Psoas muscle (tissue), 8 donors: ENCODE results near the gene RELN. TPM values are rescaled to one million over a fixed set of nuclear protein-coding genes. Genes with fewer than 3 reads are reported as not detected.

ENCODE experiments used
- ATAC-seq, 4 donors: fragments of 200-7000 bp; cut with Tn5 transposase; one replicate each; pipeline ENCODE4 v1.9.1; 2020; ENCODE audit warnings: moderate library complexity in 3 of 4, mild to moderate bottlenecking in 2 of 4
- DNase-seq, 2 donors: peaks; one replicate each; pipeline ENCODE4 v3.0.0-alpha.2; 2020
- H3K27ac ChIP-seq: fragments of 200-600 bp; one replicate; pipeline ENCODE4 v1.8.0; 2022
- H3K27me3 ChIP-seq, 3 donors: fragments of 200-600 bp in 1 of 3; one replicate each; pipeline versions ENCODE4 v1.6.1 to v1.8.0; 2013 to 2022; ENCODE audit warnings: low read length in 2 of 3, mild to moderate bottlenecking in 2 of 3, moderate library complexity in 1 of 3; ENCODE audit not compliant: insufficient read depth in 3 of 3
- H3K36me3 ChIP-seq, 2 donors: fragments of 200-600 bp in 1 of 2; one replicate each; pipeline versions ENCODE4 v1.6.1 to v1.8.0; 2013 to 2022; ENCODE audit warnings: low read depth in 1 of 2, mild to moderate bottlenecking in 1 of 2, moderate library complexity in 1 of 2; ENCODE audit not compliant: insufficient read depth in 1 of 2
- H3K4me1 ChIP-seq: fragments of 200-600 bp; one replicate; pipeline ENCODE4 v1.8.0; 2022
- H3K4me3 ChIP-seq: fragments of 200-600 bp; one replicate; pipeline ENCODE4 v1.8.0; 2022; ENCODE audit warnings: mild to moderate bottlenecking
- H3K9me3 ChIP-seq: fragments of 200-600 bp; one replicate; pipeline ENCODE4 v1.8.0; 2022
- CTCF ChIP-seq: fragments of 200-600 bp; IDR thresholded peaks from one replicate; pipeline ENCODE4 v1.8.0; 2022; ENCODE audit warnings: antibody characterized with exemption
- WGBS, 3 donors: extraction: QIAGEN DNeasy Blood & Tissue Kit; methylation state at CpG; one replicate each; pipeline versions ENCODE4 v1.1.6 to v1.1.7; 2013; 5-methylcytosine and 5-hydroxymethylcytosine counted together
- intact Hi-C, 2 donors: fragments of 100-400 bp; cut with DNase I; formaldehyde crosslinking; loops; one replicate each; pipeline versions ENCODE4 v1.11.0 to v1.14.2; 2022
- polyA plus RNA-seq, 3 donors: library from polyadenylated mRNA; stranded (reverse); fragments of 200-250 nt; gene quantifications; one replicate each; pipeline ENCODE4 v1.2.3, GENCODE V29; 2013
- total RNA-seq, 4 donors: library from RNA; stranded (reverse); fragmentation: NEBNext Ultra II Directional in 2 of 4; extraction: Animal tissue kit (Norgen Biotek cat#: 25700) in 2 of 4; gene quantifications; one replicate each; pipeline versions ENCODE4 v1.2.1 to v1.2.4, GENCODE V29; 2021 to 2023
- donor health status: healthy with polysubstance abuse.
- donor health status: DM: no; HTN: no; CAD: no; lungs with moderate emphysema.
- donor health status: Bipolar disorder and iron deficiency.
- donor health status: healthy.
- donor health status: DM: yes; HTN: yes; CAD: no.
- donor health status: DM: no; HTN: no; CAD: no.
- donor health status: DM: no; HTN: no; CAD: no.
- donor health status: DM: yes; HTN: yes; CAD: no.

Gene RELN
- total and polyA plus RNA-seq, 7 donors: 0.10 to 0.44 (median 0.32) TPM

GRCh38 chr7:103940382-103941268 is 48.8 kb downstream of the RELN start:
- intact Hi-C loops: no loop called here
- H3K4me1 ChIP-seq: no peaks in the 10 kb centered on the region
- WGBS, 3 donors: 58 to 62% (median 59%) methylated on average over 6 of the region's 6 CpGs

GRCh38 chr7:103937680-103938079 is 51.8 kb downstream of the RELN start:
- WGBS, 3 donors: 74 to 80% (median 76%) methylated on average over 3 of the region's 3 CpGs
- no peak overlapping the region for H3K27ac ChIP-seq
- intact Hi-C loops: no loop called here
- TF ChIP-seq CTCF: no peak
- no peak overlapping the region for H3K4me3 ChIP-seq
- H3K27me3 ChIP-seq: no peaks in the 10 kb centered on the region
- no peaks in the 10 kb centered on the region for H3K4me1 ChIP-seq
- H3K36me3 ChIP-seq: no peaks in the 10 kb centered on the region
- ATAC-seq (no peak), DNase-seq (no peak)
- no peaks in the 10 kb centered on the region for H3K9me3 ChIP-seq

More at GRCh38 chr7:103940382-103941268, 48.8 kb downstream of the RELN start:
- no peak overlapping the region for H3K4me3 ChIP-seq
- H3K36me3 ChIP-seq: no peaks in the 10 kb centered on the region
- no peak for ATAC-seq
- no peak overlapping the region for H3K27ac ChIP-seq
- H3K27me3 ChIP-seq: no peaks in the 10 kb centered on the region
- H3K9me3 ChIP-seq: no peaks in the 10 kb centered on the region
- no peak for TF ChIP-seq CTCF
- no peak for DNase-seq

GRCh38 chr7:103936558-103936957 is 52.9 kb downstream of the RELN start:
- H3K4me1 ChIP-seq: no peaks in the 10 kb centered on the region
- H3K27me3 ChIP-seq: no peaks in the 10 kb centered on the region
- no peak overlapping the region for H3K27ac ChIP-seq
- 78 to 87% (median 83%) methylated on average over 2 of the region's 2 CpGs for WGBS, 3 donors
- intact Hi-C loops: no loop called here
- no peaks in the 10 kb centered on the region for H3K36me3 ChIP-seq
- no peaks in the 10 kb centered on the region for H3K9me3 ChIP-seq
- H3K4me3 ChIP-seq: no peak overlapping the region
- ATAC-seq (no peak), DNase-seq (no peak)
- no peak for TF ChIP-seq CTCF

- Histone ChIP-seq H3K4me1 (no peaks in the 10 kb centered on the region), H3K27me3 (no peaks in the 10 kb centered on the region), H3K36me3 (no peaks in the 10 kb centered on the region), H3K27ac (no peak overlapping the region), H3K4me3 (no peak overlapping the region), H3K9me3 (no peaks in the 10 kb centered on the region)
- ATAC-seq (no peak), DNase-seq (no peak)
- intact Hi-C loops: no loop called here
- WGBS, 3 donors: 0 to 28% (median 0%) methylated on average over 1 of the region's 1 CpG
- TF ChIP-seq CTCF: no peak
Measured at GRCh38 chr7:103934508-103934907, 55.0 kb downstream of the RELN start.
